HG03558 (cell line): ENCODE measurements around the gene IRS2.
"Not testable (repeated sequence)": the region's sequence is repeated elsewhere in the genome, so short reads cannot be mapped to it uniquely, and the experiment has no call there.

Experiments used
- ATAC-seq: cut with Tn5 transposase; IDR thresholded peaks from one replicate; pipeline ENCODE4 v1.9.1; 2021; ENCODE audit warnings: moderate number of reproducible peaks; ENCODE audit not compliant: unreplicated experiment; ENCODE audit errors: extremely low read depth

The IRS2 gene, protein sequence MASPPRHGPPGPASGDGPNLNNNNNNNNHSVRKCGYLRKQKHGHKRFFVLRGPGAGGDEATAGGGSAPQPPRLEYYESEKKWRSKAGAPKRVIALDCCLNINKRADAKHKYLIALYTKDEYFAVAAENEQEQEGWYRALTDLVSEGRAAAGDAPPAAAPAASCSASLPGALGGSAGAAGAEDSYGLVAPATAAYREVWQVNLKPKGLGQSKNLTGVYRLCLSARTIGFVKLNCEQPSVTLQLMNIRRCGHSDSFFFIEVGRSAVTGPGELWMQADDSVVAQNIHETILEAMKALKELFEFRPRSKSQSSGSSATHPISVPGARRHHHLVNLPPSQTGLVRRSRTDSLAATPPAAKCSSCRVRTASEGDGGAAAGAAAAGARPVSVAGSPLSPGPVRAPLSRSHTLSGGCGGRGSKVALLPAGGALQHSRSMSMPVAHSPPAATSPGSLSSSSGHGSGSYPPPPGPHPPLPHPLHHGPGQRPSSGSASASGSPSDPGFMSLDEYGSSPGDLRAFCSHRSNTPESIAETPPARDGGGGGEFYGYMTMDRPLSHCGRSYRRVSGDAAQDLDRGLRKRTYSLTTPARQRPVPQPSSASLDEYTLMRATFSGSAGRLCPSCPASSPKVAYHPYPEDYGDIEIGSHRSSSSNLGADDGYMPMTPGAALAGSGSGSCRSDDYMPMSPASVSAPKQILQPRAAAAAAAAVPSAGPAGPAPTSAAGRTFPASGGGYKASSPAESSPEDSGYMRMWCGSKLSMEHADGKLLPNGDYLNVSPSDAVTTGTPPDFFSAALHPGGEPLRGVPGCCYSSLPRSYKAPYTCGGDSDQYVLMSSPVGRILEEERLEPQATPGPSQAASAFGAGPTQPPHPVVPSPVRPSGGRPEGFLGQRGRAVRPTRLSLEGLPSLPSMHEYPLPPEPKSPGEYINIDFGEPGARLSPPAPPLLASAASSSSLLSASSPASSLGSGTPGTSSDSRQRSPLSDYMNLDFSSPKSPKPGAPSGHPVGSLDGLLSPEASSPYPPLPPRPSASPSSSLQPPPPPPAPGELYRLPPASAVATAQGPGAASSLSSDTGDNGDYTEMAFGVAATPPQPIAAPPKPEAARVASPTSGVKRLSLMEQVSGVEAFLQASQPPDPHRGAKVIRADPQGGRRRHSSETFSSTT (N-terminal part only)

DNA sequence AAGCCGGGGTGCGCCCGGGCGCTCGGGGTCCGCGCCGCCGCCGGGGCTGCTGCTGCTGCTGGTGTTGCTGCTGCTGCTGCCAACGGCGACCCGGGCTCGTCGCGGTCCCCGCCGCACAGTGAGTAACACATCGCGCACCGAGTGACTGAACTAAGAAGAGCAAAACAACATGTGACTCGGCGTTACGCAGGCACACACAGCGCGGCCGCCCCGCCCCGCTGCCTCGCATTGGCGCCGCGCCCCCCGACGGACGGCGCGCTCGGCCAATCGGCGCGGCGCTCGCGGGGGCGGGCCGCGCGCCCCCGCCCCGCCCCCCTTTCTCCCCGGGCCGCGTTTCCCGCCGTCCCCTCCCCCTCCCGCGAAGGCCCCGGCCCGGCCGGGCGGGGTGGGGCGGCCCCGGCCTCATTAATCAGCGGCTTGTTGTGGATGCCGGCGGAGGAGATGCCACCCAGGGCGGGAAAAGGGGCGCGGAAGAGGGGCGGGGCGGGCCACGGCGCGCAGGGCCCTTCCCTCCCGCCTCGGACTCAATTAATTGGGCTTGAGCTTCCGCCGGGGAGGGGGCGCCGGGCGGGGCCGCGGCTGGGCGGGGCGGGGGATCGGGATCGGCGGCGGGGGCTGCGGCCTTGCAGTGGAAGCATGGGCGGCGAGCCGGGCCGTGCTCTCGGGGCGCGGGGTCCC is at the start of gene IRS2:
Gene IRS2, minus strand, starts transcription at position 127 of the 678 bp plus-strand sequence. CDS start 530 bp downstream, outside the sequence.
- peak; percentile 92 for ATAC-seq

DNA sequence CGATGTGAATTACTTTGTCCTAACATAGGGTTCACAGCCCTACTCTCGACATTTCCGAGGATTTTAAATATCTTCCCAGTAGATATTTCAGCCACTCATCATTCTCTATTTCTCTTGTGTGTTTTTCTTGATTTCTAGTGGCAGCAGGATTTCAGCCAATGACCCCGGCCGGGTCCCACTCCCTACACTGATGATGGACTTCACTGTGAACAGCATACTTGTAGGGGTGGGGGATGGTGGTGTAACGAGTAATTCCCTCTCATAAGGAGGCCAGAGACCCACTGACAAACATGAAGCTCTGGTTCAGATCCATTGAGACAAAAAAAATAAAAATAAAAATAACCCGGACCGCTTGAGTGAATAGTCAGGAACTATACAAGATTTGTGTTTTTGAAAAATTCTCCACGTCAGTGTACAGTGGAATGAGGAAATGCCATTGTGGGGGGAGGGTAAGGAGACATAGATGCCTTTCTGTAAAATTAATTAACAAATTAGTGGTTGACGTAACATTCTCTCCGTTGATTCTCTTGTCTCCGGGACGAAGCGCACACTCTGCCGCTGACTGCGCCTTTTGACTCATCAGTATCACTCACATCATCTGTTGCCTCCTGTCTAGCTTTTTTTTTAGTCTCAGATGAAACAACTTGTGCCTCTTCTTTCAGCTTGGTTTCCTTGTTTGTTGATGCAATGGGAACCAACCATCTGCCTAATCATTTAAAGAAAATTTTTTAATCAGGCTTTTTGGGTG is 48.8 kb upstream of the IRS2 start:
- no peak for ATAC-seq

DNA sequence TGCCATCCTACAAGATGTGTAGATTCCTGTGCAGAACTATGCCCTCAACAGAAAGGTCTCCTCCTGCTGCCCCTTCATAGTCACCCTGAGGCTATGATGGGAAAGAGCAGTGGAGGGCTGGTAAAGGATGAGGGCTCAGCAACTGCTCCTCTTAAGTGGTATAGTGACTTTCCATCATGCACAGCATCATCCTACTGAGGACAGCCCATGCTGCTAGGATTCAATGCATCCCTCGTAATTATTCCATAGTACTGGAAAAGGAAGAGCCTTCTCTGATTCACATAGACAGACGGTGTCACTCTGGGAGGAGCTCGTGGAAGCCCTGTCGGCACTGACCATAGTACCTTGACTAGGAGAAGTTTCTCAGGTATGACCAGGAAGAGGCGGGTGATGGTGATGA is 47.6 kb upstream of the IRS2 start:
- ATAC-seq: no peak

DNA sequence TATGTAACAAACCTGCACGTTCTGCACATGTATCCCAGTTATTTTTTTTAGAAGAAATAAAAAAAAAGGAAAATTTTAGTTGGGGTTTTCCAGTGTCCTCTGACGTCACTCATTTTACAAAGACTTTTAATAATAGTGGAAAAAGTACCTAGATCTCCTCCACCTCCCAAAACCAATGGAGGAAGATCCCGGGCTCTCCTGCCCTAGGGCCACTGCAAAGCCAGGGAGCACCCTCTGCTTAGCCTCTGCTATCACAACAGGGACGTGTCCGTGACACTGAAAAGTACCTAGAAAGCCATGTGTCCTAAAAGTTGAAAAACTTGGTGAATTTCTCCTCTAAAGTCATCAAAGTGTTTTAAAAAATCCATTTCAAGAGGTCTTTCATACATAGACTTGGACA is 46.7 kb upstream of the IRS2 start:
- no peak for ATAC-seq

DNA sequence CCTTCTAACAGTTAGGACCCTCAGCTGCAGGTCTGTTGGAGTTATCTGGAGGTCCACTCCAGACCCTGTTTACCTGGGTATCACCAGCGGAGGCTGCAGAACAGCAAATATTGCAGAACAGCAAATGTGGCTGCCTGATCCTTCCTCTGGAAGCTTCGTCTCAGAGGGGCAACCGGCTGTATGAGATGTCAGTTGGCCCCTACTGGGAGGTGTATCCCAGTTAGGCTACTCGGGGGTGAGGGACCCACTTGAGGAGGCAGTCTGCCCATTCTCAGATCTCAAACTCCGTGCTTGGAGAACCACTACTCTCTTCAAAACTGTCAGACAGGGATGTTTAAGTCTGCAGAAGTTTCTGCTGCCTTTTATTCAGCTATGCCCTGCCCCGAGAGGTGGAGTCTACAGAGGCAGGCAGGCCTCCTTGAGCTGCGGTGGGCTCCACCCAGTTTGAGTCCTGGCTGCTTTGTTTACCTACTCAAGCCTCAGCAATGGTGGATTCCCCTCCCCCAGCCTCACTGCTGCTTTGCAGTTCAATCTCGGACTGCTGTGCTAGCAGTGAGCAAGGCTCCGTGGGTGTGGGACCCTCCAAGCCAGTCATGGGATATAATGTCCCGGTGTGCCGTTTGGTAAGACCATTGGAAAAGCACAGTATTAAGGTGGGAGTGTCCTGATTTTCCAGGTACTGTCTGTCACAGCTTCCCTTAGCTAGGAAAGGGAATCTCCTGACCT is 42.4 kb upstream of the IRS2 start:
- not testable (repeated sequence) for ATAC-seq

DNA sequence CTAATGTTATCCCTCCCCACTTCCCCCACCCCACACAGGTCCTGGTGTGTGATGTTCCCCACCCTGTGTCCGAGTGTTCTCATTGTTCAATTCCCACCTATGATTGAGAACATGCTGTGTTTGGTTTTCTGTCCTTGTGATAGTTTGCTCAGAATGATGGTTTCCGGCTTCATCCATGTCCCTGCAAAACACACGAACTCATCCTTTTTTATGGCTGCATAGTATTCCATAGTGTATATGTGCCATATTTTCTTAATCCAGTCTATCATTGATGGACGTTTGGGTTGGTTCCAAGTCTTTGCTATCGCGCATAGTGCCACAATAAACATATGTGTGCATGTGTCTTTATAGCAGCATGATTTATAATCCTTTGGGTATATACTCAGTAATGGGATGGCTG is 36.8 kb upstream of the IRS2 start:
- ATAC-seq: not testable (repeated sequence)

DNA sequence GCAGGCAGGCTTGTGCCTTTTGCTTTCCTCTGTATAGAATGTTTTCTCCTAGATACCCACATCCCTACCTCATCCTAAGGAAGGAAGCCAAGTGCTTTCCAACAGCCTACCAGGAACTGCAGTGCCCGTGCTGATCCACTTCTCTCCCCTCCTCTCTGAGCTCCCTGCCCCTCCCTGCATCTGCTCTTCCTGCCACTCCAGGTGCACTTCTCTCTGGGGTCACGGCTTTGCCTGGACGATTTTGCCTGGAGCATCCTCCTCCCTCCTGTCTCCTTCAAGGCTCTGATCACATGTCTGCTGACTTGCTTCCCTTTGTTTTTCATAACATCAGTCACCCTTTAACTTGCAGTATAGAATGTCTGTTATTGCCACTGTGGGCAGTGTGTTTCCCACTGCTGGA is 34.7 kb upstream of the IRS2 start:
- no peak for ATAC-seq

DNA sequence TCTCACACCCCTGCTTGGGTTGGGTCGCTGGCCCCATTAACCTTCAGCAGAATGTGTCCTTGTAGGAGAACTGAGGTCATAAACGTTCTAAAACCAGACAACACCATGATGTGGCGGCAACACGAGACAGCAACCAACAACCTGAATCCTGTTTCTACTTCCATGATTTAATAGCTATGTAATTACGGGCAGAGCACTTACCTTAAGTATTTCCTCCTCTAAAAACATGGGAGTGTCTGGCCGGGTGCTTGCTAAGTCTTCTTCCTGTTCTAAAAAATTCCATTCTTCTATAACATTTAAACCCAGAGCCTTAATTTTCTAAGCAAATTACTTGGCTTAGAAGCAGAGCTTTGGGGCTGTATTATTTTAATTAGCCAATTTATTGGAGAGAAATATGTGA is 33.5 kb upstream of the IRS2 start:
- ATAC-seq: no peak

DNA sequence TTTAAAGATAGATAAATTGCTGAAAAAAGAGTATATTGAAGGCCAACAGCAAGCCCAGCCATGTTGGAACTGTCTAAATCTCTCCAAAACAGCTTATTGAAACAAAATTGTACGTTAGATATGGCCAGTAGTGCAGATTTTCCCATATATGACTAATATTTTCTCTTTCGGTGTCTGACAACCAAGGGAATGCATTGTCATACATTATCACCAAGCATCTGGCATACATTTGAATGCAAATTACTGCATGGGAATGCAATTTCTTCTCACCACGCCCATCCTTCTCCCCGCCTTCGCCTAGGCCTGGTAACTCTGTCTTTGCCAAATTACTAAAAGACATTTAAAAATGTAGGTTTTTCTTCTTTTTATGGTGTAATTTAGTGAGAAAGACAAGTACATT is 32.5 kb upstream of the IRS2 start:
- ATAC-seq: no peak

DNA sequence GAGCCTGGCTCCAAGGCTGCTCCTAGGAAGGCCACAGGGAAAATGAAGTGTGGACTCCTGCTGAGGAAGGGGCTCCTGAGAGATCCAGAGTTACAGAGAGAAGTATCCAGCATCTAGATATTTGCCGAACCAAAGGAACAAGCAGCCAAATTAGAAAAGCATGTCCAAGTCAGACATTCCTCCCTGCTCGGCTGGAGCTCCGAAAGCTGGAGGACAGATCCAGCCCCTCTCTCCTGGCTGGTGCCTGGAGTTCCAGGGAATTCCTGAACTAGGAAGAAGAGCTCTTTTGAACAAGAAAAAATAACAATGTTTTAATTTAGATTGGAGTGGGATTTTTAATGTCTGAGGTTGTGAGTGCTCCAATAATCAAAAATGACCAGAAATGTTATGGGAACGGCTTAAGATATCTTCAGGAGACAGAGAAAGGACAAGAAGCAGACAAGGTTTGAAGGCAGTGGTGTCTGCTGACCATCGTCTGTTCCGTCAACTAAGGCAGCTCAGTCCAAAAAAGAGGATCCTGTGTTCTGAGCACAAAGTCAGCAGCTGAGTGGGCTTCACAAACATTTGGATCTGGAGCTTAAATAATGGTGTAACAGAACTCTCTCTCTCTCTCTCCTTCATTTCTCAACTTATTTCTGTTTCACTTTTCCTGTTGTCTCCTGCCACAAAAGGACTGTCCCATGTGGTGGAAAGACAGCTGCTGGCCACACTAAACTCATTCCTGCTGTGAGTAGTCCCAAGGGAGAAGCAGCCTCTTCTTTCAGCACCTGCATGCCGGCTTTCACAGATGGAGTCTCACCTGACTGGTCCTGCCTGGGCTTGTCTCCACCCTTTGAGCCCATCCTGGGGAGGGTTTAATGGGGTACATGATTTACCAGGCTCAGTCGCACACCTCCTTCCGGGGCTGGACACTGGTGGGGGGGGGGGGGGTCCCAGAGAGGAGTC is 31.5 kb upstream of the IRS2 start:
- ATAC-seq: no peak

DNA sequence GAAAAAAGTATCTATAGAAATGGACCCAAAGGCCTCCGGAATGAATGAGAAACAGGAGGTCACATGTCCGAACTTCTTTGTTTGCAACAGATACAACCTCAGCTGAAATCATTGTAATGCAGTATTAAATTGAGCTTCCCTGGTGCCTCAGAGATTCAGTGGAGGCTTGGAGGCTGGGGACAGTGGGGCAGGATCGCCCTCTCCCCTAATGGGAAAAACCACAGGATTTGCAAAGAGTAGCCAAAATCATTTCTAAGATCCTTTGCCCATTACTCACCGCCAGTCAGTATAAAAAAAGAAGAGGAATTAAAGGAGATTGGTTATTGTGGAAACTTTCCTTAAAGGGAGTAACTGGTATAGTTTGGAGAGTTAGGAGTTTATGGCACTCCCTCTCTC is 30.4 kb upstream of the IRS2 start:
- ATAC-seq: no peak

DNA sequence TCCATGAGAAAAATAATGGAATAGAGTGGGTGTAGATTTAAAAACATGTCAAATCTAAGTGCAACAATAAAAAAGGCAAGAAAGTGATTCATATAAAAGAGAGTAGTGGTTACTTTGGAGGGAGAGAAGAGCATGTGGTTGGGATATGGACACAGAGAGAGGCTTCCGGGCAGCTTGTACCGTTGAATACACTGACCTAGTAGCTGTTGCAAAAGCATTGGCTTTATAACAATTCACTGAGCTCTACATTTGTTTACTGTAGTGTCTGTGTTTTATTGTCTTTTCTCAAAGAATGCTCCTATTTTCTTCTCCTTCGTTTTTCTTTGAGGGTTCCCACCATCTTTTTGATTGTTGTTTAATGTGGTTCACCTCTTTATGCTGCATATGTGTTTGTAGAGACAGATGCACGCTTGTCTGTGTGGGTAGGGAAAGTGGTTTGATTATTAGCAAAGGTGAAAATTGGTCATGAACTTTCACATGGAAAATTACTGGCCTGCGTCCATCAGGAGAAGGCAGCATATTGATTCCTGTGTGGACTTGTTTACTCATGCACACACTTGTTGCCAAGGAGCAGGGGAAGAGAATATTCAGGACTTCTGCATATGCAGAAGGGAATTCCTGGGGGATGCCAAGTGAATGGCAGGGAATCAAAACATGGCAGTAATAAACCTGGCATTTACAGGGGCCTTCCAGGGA is 29.9 kb upstream of the IRS2 start:
- ATAC-seq: no peak

DNA sequence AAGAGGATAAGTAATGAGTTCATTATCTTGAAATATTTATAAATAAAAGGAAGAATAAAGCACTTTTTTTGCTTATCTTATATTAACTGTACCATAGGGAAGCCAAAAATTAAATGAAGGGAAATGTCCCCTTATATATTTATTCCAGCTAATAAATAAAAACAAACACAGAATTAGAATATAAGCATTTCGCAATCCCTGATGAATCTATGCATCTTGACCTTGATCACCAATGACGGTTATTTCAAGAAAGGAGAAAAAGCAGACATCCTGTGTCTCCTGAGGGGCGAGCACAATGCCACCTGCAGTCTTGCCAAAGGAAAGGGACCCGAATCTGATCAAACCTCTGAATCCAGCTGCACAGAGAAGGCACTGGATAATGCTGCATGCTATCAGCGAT is 29.3 kb upstream of the IRS2 start:
- ATAC-seq: no peak

DNA sequence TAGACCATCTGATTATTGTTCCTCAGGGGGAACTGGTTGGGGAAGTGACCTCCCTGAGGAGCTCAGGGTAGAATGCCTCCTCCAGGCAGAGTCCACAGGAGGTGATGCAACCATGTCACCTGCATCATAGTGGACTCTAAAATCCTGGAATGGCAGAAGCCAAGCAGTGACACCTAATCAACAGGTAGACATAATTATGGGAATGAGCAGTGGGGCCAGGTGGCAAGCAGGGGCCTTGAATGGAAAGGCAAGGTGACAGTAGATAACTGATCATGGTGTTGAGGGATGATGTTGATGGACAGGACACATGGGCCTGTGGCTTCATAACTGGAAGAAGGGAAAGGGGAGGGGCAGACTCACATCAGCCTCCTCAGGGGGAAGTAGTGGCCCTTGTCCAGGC is 27.3 kb upstream of the IRS2 start:
- no peak for ATAC-seq

DNA sequence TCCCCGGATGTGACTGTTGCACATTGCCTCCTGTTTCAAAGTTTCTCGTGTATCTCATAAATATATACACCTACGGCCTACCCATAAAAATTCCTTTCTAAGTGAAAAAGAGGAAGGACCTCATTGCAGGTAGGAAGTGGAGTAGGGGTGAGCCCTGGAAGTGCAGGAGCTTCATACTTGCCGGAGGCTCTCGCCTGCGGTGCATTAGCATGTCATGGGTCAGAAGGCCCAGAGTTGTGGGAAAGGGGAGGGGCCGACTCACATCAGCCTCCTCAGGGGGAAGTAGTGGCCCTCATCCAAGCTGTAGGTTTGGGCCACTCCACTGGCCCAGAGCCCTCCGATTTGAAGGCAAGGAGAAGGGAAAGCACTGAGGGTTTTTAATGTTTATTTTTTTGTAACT is 26.0 kb upstream of the IRS2 start:
- ATAC-seq: no peak

DNA sequence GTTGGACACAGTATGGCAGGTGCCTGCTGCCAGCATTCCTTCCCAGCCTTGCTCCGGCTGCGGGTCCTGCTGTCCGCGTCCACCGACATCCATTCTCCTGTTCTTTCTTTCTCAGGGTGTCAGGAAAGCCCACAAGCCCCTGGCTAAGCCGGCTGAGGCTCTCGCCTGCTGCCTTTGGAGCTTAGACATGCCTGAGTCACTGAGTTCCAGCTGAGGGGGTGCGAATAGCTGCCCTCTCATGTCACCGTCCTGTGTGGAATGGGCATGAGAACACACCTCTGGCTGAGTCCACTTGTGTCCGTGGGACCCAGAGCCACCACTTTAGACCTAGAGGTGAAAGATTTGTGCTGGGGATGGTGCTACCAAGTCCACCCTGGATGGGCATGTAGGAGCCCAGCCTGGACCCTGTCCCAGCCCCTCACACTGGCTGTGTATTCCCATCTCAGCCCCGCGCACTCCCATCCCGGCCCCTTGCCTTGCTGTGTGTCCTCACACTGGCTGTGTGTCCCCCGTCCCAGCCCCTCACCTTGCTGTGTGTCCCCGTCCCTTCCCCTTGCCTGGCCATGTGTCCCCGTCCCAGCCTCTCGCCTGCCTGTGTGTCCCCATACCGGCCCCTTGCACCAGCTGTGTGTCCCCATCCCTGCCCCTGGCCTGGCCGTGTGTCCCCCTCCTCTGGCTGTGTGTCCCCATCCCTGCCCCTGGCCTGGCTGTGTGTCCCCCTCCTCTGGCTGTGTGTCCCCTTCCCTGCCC is 24.6 kb upstream of the IRS2 start:
- no peak for ATAC-seq
